Measurements from ENCODE around the gene SLC16A3. TPM values are rescaled to one million over a fixed set of nuclear protein-coding genes. Genes with fewer than 3 reads are reported as not detected.

SLC16A3 gene
- total and polyA plus RNA-seq, 2 of the 8 experiments (the other 6 are each of a cell fraction or from before 2014, with no cell fraction given) = 3.8 to 8.7 TPM

- Histone ChIP-seq H3K4me1 (replicated peaks in 1 of 4; ENCODE audit: control insufficient read depth in 3 of 4, insufficient read depth in 4 of 4, low read length in 3 of 4) (no peaks in the 10 kb centered on the region), H2AK5ac (ENCODE audit: low read depth, low read length) (no peak overlapping the region), H3K4me2 (ENCODE audit: insufficient read depth in 1 of 2, low read depth in 2 of 2, low read length in 2 of 2) (no peak overlapping the region), H3K27me3 (replicated peaks in 1 of 4; ENCODE audit: control insufficient read depth in 3 of 4, extremely low read depth in 1 of 4, insufficient read depth in 3 of 4, low read length in 3 of 4) (no peaks in the 10 kb centered on the region), H3K23ac (ENCODE audit: insufficient read length) (no peak overlapping the region), H2BK5ac (ENCODE audit: low read depth, low read length) (no peak overlapping the region), H3K14ac (ENCODE audit: insufficient read length) (no peak overlapping the region), H4K91ac (replicated peaks; ENCODE audit: insufficient read length, low read length) (no peak overlapping the region), H2BK20ac (ENCODE audit: low read length) (no peak overlapping the region), H3K18ac (ENCODE audit: extremely low read depth, low read length) (no peak overlapping the region), H4K20me1 (replicated peaks in 1 of 2; ENCODE audit: control insufficient read depth in 1 of 2, insufficient read depth in 2 of 2, low read length in 2 of 2) (peaks cover 4 to 5% of the 10 kb centered on the region in 2 experiments), H3K9ac (replicated peaks in 1 of 4; ENCODE audit: extremely low read depth in 1 of 4, low read depth in 3 of 4, low read length in 3 of 4) (no peak overlapping the region), H3K27ac (ENCODE audit: low read depth, low read length) (no peak overlapping the region), H4K5ac (ENCODE audit: insufficient read length, low read depth, low read length) (no peak overlapping the region), H4K8ac (ENCODE audit: extremely low read depth, insufficient read depth, low read length) (no peak overlapping the region), H3K79me1 (ENCODE audit: low read depth, low read length) (no peaks in the 10 kb centered on the region), H3K23me2 (ENCODE audit: low read depth, low read length) (no peaks in the 10 kb centered on the region), H3K9me3 (ENCODE audit: insufficient read depth in 2 of 2, low read depth in 1 of 2, low read length in 1 of 2) (no peaks in the 10 kb centered on the region), H2BK120ac (replicated peaks; ENCODE audit: low read depth, low read length) (no peak overlapping the region), H3K4ac (replicated peaks; ENCODE audit: insufficient read length, low read depth, low read length) (no peak overlapping the region), H2BK12ac (ENCODE audit: low read depth, low read length) (no peak overlapping the region), H3K4me3 (ENCODE audit: extremely low read depth in 1 of 4, insufficient read depth in 2 of 4, low read depth in 3 of 4, low read length in 4 of 4) (no peak overlapping the region), H3K36me3 (ENCODE audit: control insufficient read depth in 2 of 4, insufficient read depth in 4 of 4, low read length in 3 of 4) (peaks cover 2 to 5% (median 4%) of the 10 kb centered on the region in 4 experiments; a peak in 3 of 8 replicates), H2BK15ac (ENCODE audit: low read length) (no peak overlapping the region), H2AFZ (ENCODE audit: low read length) (no peak overlapping the region), H3K79me2 (ENCODE audit: control insufficient read depth in 1 of 2, insufficient read depth in 2 of 2, low read length in 2 of 2) (no peaks in the 10 kb centered on the region), H3K56ac (replicated peaks; ENCODE audit: insufficient read length, low read depth, low read length) (no peak overlapping the region)
- no peak for FAIRE-seq
- DNase-seq (ENCODE audit: low read depth in 1 of 2, low spot score in 2 of 2) = no peak
- ChIA-PET CTCF (ENCODE audit: partially characterized antibody) (interaction anchor here (1.3 to 3.3 kb wide), 2 partner anchors 11 to 42 kb away, joined by 3 to 15 read pairs; no protein-coding TSS in a partner anchor), POLR2A (ENCODE audit: partially characterized antibody) (no interaction called here)
- 96% methylated on average over 16 of the region's 16 CpGs; no CpG with 5 or more reads in 1 of the 2 experiments for WGBS, 2 experiments (ENCODE audit: extremely low coverage in 1 of 2, insufficient coverage in 1 of 2, insufficient read length in 1 of 2, insufficient replicate concordance in 2 of 2, low coverage in 1 of 2, low lambda C conversion rate in 2 of 2, missing lambda C conversion rate in 1 of 2)
- TF ChIP-seq ATF3 (IDR thresholded peaks at IDR 0.05; ENCODE audit: insufficient read depth, low read depth, low read length) (no peak), GTF2F1 (IDR thresholded peaks at IDR 0.05; ENCODE audit: borderline replicate concordance, low read depth, low read length) (no peak), RAD21 (IDR thresholded peaks at IDR 0.05 in 1 of 2, conservative IDR thresholded peaks at IDR 0.05 in 1 of 2; ENCODE audit: low read depth in 2 of 2, low read length in 2 of 2) (no peak), E2F6 (IDR thresholded peaks at IDR 0.05) (no peak), CREB1 (IDR thresholded peaks at IDR 0.05) (no peak), TCF12 (IDR thresholded peaks at IDR 0.05; ENCODE audit: low read depth, low read length) (no peak), NANOG (IDR thresholded peaks at IDR 0.05; ENCODE audit: insufficient read depth, low read depth, low read length, poor library complexity, severe bottlenecking) (no peak), GABPA (IDR thresholded peaks at IDR 0.05; ENCODE audit: borderline replicate concordance, insufficient read depth, low read length) (no peak), SUZ12 (IDR thresholded peaks at IDR 0.05; ENCODE audit: low read length) (no peak), TBP (IDR thresholded peaks at IDR 0.05; ENCODE audit: low read depth, low read length) (no peak), CTBP2 (IDR thresholded peaks at IDR 0.05; ENCODE audit: borderline replicate concordance, insufficient read depth, insufficient read length, low read length) (no peak), CHD1 (IDR thresholded peaks at IDR 0.05; ENCODE audit: low read depth, low read length) (no peak), SIRT6 (IDR thresholded peaks at IDR 0.05; ENCODE audit: low read length) (no peak)
Observed at GRCh38 chr17:82194765-82195164, 34.1 kb upstream of the SLC16A3 start.

All from H1 (cell line).